Epithelial cell of proximal tubule (primary cell): ENCODE data around the gene ZMIZ1. TPM values are rescaled to one million over a fixed set of nuclear protein-coding genes. Genes with fewer than 3 reads are reported as not detected.
A peak's percentile ranks its signal among the peaks of the same experiment; 100 is the strongest.

Experiments
- DNase-seq: peaks from one replicate; pipeline ENCODE4 v3.0.0-alpha.2; 2011; ENCODE audit warnings: low read depth
- H3K4me3 ChIP-seq: 2 replicates; pipeline ENCODE4 v1.5.1; 2011; ENCODE audit warnings: low read depth, mild to moderate bottlenecking, low read length
- CTCF ChIP-seq: conservative IDR thresholded peaks from 2 replicates; pipeline ENCODE4 v1.5.1; 2012; ENCODE audit warnings: low read depth, mild to moderate bottlenecking, low read length
- total RNA-seq: library from RNA; depleted of rRNA; stranded (reverse); fragments of >200 nt; gene quantifications from 2 replicates; pipeline ENCODE4 v1.2.3, GENCODE V29; 2015

The ZMIZ1 gene
- total RNA-seq, 1 donor from 2014 or later = 21.4 TPM

GRCh38 chr10:79298403-79299244, 229.9 kb downstream of the ZMIZ1 start:
- no peak overlapping the region for H3K4me3 ChIP-seq
- peak; percentile 38 for DNase-seq
- no peak for TF ChIP-seq CTCF

- H3K4me3 ChIP-seq = no peak overlapping the region
- DNase-seq = peak; percentile 36
- no peak for TF ChIP-seq CTCF
Observed at GRCh38 chr10:79299397-79300241, 230.9 kb downstream of the ZMIZ1 start.

- no peak overlapping the region for H3K4me3 ChIP-seq
- no peak for DNase-seq
- TF ChIP-seq CTCF = no peak
Observed at GRCh38 chr10:79300711-79301110, 231.9 kb downstream of the ZMIZ1 start.

GRCh38 chr10:79301754-79302530, 233.2 kb downstream of the ZMIZ1 start:
- no peak for TF ChIP-seq CTCF
- DNase-seq = no peak
- no peak overlapping the region for H3K4me3 ChIP-seq

- no peak for DNase-seq
- no peak for TF ChIP-seq CTCF
Observed at GRCh38 chr10:79303631-79304478, 235.1 kb downstream of the ZMIZ1 start.

GRCh38 chr10:79304479-79305087, 235.8 kb downstream of the ZMIZ1 start:
- no peak for TF ChIP-seq CTCF
- no peak overlapping the region for H3K4me3 ChIP-seq
- no peak for DNase-seq

More at GRCh38 chr10:79303631-79304478, 235.1 kb downstream of the ZMIZ1 start:
- H3K4me3 ChIP-seq = no peak overlapping the region
